HG03095 (cell line): ENCODE data around the gene HOXB9.

Source experiments
- ATAC-seq: cut with Tn5 transposase; IDR thresholded peaks from one replicate; pipeline ENCODE4 v1.9.1; 2021; ENCODE audit warnings: moderate library complexity; ENCODE audit not compliant: unreplicated experiment

HOXB9 gene

DNA sequence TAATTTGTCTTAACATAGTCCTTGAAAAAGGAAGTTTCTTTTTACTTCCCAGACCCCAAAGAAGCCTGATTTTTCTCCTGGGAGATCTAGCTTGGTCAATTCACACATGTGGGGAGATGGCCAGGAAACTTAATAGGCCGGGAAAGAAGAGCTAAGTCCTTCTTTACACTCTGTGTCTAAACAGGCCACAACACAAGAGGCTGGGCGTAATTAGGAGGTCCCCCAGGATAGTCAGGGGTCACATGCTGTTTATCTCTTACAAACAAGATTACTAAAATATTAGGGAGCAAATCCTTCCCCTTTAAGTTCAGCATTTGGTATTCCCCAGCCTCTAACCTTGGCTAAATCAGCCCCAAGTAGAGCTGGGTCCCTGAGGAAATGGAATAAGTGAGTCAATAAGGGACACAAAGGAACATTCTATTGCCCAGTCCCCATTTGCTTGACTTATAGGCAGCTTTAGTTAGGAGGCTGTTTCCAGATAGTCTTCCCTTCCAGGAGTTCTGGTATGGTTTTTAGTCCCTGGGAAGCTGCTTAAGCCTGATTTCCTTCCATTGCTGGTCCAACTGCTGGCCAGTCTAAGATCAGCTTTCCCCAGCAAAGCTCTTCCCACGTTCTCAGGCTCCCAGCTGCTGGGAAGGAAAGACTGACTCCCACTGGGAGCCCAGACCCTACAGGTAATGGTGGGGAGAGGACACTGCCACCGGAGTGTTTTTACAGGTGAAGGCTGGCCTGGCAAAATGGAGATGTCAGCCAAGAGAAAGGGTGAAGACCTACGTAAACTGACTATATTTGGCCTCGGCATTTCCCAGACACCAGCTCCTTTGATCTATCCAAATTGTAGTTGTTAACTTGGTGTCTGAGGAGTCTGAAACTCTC lies 14.1 kb upstream of the HOXB9 start:
- ATAC-seq, result no peak

DNA sequence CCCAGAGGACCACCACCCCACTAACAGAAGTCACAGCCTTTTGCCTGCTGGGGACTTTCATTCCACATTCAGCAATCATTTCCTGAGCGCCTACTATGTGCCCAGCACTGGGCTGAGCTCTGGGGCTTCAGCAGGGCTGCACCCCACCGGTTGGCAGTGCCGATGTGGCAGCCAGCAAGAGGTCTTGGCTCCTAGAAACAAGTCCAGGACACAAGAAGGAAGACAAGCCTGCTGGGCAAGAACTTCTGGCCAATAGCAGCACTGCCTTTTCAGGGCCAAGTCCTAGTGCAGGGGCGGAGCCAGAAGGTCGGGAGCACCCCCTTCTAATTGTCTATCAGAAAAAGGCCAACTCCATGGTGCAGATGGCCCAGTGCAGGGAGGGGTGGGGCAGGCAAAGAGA lies 13.0 kb upstream of the HOXB9 start:
- no peak for ATAC-seq

DNA sequence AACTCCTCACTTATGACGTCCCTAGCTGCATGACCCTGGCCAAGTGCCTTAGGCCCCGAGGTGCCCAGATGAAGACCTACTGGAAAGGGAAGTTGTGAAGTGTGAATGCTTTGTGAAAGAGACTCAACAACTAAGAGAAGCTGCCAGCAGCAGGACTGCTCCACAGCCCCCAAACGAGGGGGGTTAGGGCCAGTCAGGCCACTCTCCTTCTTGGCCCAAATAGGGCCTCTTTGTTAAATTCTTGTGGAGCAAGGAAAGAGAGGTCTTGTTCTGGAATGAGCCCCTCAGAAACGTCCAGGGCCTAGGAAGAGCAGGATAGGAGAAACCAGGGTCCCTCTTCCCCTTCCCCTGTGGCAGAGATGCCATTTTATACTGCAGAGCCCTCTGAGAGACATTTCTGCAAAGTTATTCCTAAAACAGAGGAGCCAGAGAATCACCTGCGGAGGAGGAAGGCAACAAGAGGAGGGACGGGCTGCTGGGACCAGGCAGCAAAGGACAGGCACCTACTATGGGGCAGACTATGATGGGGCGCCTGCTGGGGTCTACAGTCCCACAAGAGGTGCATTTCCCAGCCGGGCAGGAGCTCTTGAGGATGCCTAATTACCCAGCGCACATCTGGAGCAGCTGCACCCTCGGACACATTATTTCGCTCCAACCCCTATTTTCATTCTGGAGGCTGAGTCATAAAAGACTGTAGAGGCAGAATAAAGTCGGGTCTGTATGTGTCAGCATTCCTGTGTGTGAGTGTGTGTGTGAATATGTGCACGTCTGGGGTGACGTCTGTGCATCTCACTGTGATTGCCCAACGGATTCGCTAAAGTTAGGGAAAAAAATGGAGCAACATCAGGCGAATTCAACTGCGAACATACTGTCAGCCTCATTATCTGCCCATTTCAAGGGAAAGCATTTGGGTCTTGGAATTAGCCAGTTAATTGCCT lies 11.4 kb upstream of the HOXB9 start:
- ATAC-seq, result no peak

DNA sequence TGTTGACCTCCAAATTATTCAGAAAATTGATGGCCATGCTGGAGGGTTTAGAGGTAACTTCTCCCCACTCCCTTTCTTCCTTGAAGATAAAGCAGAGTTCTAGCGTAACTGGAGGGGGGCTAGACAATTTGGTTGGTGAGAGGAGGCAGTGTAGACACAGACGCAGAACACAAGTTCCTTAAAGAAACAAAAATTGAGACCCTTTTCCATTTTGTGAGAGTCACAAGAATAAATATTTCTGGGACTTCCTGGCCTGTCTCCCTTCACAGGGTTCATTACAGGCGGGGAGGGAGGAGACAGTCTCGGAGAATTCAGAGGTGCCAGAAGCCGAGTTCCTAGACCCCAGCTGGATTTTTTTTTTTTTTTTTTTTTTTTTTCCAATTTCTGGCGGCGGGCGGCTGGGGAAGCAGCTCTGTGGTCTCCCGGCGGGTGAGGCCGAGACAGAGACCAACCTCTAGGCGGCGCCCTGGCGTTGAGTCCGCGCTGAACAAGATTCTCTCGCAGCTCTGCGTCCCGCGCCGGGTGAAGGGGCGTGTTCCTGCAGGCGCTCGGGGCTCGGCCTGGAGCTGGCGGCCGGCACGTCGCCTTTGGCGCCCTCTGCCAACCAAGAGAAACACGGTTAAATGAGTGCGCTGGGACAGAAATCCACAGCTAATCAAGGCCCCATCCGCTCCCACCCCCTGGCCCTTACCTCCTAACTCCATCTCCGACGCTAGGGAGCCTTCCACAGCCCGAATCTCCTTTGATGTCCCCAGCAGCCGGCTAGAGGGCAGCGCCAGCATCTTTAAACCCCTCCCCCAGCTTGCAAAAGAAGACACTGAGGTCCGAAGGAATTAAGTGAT lies 10.2 kb upstream of the HOXB9 start:
- ATAC-seq, result no peak

DNA sequence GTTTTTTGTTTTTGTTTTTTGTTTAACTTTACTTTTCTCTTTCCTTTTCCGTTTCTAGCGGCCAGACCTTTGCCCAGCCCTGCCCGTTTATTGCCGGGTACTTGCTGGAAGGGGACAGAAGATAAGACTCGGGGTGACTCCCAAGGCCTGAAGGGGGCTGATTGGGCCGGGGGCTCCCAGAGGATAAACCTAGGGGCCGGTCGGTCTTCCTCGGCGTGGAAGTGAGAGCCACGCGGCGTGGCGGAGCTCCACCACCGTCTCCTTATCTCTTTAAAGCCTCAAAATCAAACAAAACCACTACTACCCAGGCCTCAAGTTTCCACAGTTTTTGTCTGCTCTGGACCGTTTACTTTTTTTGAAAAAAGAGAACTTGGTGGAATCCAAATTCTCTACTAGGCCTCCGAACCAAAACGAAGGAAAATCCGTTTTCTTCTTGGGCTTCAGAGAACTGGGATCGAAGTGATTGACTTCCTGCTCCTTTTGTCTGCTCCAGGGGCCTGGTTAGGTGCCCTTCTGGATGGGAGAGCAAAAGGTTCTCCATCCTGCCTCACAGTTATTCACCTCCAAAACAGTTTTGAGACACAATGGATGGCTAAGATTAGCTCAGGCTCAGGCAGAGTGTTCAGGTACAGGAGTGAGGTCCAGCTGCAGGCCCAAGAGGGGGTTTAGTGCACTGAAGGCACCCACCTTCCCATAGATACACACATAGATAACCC lies 8.5 kb upstream of the HOXB9 start:
- no peak for ATAC-seq

DNA sequence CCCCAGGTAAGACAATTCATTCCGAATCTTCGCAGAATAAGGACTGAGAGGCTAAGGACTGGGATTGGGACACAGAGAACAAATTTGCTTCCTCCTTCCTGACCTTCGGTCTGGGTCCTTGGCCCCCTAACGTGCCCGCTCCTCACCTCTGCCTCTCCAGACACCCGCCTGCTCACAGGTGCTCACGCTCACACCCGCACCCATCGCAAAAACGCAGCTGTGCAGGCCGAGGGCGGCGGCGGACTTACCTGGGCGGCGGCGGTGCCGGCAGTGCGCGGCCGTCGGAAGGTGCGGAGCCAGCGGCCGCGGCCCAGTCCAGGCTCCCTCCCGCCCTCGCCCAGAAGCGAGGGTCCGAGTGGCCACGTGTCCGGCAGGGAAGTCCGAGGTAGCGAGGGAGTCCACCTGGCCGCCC lies 7.1 kb upstream of the HOXB9 start:
- ATAC-seq, result no peak

DNA sequence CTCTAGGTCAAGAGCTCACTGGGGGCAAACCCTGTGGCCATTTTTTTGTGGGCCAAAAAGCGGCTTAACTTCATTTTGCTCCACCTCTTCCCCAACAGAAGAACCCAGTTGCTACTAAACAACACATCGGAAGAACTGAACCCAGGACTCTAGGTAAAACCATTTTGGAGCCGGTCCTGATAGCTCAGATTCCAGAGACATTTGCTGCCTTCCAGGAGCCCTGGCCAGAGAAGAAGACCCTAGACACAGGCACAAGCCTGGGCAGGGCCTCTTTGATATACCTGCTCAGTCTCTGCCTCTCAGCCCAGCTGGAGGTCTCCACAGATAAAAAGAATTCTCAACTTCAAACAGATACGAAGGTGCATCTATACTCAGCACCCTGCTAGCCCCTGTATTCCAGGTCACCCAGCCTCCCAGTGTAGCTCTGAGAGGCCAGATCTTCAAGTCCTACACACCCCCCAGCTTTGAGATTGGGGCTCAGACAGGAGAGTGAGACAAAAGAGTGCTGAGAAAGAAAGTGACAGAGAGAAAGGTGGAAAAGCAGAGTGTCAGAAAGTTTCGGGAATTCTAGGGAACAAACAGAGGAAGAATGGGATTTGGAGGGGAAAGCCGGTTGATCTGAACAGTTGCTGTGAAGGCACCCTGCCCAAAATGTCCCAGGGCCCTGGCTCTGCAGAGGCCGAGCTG lies 6.6 kb upstream of the HOXB9 start:
- no peak for ATAC-seq

DNA sequence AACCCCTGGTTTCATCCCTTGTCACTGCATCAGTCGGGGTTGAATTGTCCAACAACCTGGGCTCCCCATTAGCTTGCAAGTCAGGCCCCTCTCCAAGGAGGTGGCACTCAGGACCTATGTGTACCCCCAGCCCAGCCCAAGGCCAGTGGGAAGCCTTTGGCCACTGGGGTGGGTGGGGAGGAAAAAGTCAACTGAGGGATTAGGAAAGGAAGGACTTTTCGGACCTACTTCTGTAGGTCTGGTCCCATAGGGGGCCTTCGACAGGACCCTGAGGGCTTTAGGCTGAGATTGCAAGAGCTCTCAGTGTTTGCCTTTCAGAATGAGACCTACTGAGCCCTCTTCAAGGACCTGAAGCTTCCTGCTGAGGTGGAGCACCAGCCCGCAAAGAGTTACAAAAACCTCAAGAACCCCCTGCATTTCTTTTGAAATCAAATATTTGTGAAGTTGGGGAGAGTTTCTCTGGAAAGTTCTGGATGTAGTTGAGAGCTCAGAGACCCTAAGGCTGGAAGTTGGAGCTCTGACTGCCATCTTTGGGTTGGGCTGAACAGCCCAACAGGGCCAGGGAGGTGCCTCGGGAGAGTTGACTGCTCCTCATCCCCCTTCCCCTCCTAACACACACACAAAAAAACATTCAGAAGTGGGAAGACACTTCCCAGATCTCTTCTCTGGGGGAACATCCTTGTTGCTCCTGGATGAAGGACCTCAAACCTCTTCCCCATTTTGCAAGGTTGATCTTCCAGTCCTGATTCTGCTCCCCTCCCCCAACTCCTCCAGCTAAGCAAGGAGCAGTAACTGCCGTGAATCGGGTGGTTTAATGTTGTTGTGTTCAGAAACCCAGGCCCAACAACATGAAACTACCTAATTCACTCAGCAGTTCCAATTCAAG lies 5.8 kb upstream of the HOXB9 start:
- ATAC-seq, result no peak

DNA sequence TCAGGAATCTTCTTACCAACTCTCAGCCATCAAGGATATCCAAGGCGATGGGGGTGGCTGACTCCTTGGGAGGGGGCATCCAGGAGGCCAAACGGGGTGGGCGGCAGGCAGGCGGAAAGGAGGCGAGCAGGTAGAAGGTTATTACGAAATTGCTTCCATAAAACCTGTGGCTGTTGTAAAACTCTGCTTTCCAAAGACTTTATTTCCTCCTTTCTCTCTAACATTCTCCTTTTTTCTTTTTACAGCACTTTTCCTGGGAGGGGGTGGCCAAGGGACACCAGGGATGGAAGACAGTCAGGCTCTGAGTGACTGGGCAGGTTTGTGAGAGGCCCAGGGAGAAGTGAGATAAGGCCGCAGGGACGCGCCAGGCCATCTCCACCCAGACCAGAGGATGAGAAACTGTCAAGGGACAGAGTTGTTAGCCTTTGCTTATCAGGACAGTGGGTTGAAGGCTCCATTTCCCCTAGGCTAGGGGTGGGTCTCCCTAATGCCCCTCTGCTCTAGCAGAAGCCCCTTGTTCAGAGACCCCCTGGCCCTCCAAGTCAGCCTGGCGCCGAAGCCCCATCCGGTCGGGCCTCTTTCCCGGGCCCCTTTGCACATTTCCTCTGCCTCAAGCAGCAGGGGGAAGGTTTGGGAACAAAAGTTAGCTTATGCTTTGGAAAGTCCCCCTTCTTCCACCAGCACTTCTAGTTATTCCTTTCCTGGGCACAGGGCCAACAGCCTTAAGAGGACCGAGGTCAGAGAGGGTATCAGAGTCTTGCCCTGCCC lies 5.0 kb upstream of the HOXB9 start:
- ATAC-seq, result no peak

DNA sequence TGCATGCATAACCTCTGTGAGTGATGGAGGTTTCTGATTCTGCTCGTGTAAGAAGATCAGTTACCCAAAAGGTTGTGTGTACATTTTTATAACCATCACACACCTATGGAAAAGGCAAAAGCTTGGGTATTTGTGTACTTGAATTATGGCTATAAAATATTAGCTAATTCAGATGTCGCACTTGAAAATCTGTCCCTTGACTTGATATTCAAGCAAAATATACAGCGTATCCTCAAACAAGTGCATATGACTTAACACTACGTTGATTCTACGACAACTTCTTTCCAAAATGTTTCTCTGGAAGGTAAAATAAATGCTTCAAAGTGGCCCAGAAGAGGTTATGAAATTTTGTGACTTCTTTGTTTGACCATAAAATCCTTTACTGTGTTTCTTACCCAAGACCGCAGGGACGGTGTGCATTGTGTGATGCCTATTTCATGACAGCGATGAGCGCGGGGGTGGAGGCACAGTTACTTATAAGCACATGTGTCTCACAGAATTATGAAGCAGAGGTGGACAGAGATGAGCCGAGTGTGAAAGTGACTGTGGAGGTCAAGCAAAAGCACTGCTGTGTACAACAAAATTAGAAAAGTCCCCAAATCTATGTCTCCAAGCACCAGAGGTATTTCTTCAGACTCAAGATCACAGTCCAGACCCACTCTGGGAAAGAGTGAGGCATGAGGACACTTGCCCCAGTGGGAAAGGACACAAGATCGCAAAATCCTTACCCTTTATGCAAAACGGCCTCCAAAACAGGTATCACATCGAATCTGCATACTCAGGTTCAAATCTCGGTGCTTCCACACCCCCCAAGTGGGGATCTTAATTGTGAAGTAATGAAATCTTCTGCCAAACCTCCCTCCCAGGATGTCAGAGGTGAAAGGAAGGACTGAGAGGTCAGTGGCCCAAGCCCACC lies 4.1 kb upstream of the HOXB9 start:
- ATAC-seq, result no peak

DNA sequence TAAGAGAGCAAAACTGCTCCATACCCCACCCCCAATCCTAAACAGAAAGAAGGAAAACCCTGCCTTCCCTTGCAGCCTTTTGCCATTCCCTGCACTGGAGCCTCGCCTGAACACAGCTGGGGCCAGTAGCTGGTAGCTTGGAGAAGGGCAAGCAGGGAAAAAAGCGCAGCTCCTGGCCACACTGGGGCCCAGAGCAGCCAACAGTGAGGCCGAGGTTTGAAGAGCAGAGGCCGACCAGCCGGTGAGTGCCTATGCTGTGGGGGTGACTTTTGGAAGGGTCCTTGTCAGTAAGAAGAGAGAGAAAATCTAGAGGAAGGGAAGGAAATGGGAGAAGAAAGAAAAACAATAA lies 3.2 kb upstream of the HOXB9 start:
- ATAC-seq, result no peak

DNA sequence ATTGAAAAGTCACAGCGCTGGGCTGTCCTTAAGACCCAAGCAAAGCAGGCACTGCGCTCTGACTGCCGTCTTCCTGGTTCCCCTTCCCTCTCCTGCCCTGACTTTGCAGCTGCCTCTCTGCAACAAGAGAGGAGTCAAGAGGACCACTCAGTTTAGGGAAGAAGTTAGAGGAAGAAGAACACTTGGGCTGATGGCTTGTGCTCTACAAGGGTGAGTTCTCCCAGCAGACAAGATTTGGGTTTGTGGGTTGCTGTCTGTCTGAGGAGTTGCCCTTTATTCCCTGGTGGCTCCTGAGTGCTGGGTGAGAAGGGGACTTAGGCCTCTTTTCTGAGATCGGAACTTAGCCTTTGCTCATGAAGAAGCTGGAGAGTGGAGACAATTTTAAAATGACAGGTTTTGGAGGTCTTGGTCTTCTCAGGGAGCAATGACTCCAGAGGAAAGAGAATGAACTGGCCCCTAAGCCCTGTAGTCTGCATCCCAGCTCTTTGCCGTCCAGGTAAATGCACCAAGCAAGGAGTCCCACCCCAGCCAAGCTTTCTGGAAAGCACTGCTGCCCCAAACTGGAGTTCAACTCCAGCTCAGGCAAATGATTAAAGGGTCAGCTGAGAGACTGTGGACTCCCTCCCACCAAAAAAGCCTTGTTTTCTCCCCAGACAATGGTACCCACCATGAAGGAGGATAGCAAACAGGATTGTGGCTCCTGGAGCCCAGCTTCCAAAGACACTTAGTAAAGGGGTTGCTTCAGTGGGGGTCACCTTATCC lies 2.7 kb upstream of the HOXB9 start:
- no peak for ATAC-seq

DNA sequence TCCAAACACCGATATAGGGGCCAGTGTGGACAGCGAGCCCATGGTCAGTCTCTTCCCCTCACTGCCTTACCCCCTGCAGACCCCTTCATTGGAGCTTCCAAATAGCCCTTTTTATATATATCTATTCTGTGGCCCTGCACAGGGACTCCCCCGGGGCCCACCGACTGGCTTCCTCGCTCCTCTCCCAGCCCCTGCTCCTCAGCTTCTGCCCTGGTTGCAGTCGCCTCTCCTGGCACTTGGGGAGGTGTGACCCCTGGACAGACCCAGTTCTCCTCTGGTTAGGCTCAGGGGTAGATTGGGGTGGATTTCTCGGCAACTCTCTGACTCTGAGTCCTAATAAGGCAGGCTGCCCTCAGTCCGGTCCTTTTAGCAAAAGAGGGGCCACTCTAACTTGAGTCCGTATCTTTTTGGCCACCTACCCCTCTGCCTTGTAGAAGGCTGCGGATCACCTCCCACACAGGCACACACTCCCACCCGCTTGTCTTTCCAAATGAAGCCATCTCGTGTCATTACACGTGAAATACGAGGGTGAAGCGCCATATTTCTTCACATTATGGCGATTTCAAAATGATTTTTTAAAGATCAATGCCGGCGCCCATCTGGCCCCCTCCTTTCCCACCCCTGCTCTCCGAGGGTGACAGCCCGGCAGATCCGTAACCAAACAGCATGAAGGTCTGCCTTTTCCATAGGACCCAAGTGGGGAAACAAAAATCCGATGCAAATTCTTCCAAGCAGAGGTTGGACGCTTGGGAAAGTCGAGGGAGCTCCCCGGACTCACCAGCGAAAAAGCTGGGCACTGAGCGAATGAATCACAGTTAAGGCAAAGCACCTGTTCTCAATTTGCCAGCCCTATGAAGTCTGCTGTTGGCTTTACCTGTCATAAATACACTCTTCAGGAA lies 1.7 kb upstream of the HOXB9 start:
- ATAC-seq, result no peak

DNA sequence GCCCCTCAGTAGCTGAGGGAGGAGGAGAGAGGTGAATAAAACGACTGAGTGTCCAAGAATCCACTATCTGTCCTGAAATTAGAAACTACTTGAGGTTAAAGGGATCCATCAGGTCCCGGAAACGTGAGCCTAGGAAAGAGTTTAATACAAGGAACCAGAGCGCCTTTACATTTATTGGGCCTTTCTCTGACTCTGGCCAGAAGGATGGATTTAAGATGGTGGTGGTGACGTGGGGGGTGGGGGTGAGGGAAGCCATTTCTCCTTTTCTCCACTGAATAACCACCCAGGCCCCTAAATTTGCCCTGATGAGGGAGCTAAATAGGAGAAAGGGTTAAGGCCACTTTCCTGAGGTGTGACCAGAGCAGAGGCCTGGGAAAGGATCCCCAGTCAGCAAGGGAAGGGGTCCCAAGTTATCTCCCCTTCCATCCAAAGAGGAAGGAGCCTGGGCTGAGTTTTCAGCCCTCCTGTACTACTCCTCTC lies 1.0 kb upstream of the HOXB9 start:
- ATAC-seq, result no peak
